DMS 273 (cell line): ENCODE measurements around the gene CDH19.
A peak's percentile ranks its signal among the peaks of the same experiment; 100 is the strongest.
"Not testable (repeated sequence)": the region's sequence is repeated elsewhere in the genome, so short reads cannot be mapped to it uniquely, and the experiment has no call there.

ENCODE experiments used
- DNase-seq: peaks from one replicate; lab custom pipeline; 2025; ENCODE audit not compliant: unreplicated experiment; lab: John Stamatoyannopoulos, UW

The CDH19 gene

DNA sequence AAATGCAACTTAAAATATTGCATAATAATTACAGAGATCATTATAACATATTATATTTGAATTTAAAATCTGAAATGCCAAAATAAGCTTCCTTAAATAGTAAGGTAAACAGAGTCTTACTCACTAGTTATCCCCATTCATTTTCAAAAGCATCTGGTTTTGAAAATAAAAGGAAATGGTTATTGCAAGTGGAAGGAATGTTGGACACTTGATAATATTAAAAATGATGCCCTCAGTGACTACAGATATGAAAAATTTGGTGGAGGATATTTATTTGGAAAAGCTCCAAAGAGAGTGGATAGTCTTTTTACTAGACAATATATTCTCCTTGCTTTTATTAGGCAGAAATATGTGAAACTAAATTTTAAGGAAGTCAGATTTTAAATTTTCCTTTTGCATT lies 39.7 kb downstream of the CDH19 start:
- DNase-seq, result no peak

DNA sequence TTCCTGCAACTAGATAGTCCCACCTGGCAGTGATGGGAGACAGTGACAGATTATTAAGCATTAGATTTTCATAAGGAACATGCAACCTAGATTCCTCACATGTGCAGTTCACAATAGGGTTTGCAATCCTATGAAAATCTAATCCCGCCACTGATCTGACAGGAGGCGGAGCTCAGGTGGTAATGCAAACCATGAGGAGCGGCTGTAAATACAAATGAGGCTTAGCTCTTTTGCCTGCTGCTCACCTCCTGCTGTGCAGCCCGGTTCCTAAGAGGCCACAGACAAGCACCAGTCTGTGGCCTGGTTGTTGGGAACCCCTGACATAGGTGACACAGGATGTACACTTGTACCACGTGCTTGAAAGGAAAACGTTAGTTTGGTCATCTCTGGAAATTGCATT lies 41.6 kb downstream of the CDH19 start:
- DNase-seq, result no peak

DNA sequence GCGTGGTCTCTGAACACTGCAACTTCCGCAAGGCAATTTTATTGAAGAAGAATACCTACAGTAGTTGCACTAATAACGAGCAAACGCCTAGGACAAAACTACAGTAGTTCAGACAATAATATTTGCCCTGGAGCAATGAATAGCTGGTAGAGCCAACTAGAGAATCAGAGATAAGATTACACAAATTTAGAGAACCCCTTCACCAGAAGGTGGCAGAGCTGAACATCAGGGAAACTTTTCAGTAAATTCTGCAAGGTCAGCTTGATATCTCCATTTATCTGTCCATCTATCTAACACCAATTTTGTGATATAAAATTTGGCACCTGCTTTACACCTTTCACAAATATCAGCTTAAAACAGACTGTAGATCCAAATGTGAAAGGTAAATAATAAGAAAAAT lies 43.8 kb downstream of the CDH19 start:
- peak; percentile 67 for DNase-seq

DNA sequence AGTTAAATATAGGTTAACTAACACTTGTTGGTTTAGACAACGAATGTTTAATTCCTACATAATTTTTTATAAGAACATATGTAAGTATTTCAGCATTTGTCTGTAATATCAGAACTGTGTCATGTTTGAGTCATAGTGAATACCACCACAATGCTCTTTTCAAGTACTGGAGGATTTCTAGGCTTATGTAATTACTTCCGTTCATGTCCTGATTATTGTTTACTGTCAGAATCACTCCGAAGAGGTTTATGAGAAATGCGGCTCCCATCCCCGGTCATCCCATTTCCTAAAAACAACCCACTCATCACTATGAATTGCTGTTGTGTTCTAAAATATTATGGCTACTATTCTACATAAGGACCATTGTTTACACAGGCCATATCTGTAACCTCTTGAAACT lies 45.1 kb downstream of the CDH19 start:
- DNase-seq, result no peak

DNA sequence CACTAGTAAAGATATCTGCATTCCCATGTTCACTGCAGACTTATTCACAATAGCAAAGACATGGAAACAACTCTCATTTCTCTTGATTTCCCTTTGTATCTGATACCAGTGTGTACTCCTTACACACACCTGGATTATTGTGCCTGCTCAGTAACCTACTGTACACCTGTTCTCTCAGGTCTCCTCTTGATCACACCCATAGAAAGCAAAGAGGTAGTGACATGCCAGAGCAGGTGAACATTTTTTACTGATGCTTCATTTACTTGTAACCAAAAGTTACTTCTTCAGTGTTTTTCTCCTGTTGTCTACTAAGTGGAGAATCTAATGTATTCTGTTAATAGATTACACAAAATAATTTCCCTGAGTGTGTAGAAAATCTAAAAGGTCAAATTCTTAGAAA lies 46.8 kb downstream of the CDH19 start:
- DNase-seq, result no peak

DNA sequence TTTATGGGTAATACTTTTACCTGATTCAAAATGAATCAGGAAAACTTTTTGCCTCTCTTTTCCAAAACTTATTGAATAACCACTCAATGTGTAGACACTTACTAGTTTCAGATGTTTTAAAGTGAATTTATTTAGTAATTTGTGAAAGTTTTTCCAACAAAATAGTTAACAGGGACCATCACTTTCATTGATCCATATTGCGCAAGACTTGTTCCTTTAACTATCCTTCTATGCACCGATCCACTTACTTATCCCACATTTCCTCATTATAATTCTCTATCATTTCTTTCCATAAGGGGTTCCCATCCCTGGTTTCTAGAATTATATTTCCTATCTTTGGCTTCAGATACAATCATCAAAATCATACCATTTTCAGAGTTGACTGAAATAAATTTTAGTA lies 48.3 kb downstream of the CDH19 start:
- DNase-seq, result no peak

DNA sequence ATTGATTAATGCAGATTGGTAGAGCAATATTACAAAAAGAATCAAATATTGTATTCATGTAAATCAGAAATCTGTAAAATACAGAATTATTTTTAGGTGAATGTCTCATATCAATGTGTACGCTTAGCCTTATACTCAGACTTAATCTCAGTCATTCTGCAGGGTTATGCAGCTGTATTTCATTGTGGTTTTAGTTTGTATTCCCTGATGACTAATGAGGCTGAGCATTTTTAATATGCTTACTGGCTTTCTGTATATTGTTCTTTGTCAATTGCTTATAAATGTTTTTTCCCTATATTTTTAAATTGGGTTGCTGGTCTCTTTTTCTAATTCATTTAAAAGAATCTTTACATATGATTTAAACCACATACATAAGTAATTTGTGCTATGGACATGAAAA lies 50.1 kb downstream of the CDH19 start:
- no peak for DNase-seq

DNA sequence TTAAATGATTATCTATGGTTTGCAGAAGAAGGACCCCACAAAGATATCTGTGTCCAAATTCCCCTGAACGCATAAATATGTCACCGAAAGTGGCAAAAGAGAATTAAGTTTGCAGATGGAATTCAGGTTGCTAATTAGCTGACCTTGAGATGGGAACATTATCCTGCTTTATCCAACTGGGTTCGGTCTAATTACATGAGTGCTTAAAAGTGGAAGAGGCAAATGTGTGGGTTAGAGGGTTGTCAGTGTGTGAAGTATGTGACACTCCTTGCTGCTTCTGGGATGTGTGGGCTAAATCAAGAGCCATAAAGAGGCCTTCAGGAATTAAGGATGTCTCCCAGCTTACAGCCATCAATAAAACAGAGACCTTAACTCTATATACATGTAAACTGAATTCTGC lies 53.5 kb downstream of the CDH19 start:
- no peak for DNase-seq

DNA sequence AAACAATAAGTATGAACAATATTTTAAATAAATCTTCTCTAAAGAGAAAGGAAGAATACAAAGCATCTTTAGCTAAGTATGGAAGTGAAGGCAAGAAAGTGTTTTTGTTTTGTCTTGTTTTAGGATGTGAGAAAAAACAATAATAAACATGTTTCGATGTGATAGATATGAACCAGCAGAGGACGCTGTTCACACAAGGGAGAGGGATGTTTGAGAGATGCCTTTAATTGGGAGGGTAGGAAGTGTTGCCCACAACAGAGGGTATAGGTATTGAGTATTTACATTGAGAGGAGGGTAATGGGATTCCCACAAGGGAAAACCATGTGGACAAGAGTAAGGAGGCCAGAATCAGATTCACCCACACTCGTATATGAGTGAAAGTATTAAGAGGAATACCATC lies 55.1 kb downstream of the CDH19 start:
- DNase-seq, result peak; percentile 5

DNA sequence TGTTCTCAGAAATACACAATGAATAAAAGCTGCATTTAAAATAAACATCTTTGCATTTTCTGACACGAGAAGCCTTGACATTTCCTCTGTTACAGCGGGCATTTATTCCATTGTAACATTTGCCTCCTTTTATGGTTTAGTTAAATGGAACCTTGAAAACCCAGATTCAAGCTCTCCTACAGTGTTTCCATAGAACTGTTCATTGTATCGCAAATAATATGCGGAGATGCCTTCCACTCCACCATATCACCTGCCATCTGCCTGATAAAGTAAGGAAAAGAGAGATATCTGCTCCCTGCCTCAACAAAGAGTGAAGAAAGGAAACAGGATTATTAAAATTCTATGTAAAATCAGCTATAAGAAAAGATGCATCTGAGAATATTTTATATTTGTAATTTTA lies 69.8 kb downstream of the CDH19 start:
- no peak for DNase-seq

DNA sequence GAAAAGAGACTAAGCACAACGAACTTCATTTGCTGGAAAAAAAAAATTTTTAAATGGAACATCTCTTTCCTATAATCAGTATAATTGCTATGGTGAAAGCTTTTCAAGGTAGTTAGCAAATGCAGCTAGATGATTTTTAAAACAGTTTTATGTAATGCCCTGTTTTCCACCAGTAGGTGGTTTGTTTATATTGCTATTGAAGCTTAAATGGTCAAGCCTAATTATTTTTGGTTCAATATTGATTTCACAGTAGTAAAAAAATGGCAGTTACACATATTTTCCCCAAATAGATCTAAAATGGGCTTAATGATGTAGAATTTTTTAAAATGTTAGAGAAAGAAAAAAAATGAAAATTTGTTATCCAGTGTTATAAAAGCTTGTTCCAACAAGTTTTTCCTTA lies 70.2 kb downstream of the CDH19 start:
- peak; percentile 1 for DNase-seq

DNA sequence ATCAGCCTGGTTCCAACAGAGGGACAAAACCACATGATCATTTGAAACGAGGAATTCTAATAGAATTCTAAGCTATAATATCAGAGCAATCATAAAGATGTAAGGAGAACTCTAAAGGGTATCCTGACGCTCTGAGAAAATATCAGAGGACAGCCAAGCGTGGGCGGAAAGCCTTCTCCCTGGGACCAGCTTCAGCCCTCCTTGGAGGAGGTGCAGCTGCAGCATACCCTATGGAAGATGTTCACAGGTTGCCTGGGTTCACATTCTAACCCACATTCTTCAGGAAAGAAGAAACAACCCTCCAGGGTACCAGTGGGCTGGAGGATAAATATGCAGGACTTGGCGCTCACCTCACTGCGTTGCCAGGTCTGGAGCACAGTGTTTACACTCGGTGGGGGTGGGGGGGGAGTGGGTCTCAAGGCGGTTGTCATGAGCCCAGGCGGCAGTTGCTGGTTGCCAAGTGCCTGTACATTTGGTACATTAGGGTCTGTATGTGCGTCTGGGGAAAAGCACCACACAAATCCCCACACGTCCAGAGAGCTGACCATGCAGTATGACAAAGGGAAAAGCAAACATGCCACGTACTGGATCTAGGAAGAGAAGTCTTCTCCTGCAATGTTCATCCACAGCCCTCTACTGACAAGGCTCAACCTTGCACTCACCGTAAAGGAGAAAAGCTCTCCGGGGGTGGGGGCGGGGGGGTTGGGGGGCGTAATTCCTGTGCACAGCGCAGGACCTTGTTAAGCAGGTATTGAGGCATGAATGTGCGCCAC lies 80.5 kb downstream of the CDH19 start:
- no peak for DNase-seq

DNA sequence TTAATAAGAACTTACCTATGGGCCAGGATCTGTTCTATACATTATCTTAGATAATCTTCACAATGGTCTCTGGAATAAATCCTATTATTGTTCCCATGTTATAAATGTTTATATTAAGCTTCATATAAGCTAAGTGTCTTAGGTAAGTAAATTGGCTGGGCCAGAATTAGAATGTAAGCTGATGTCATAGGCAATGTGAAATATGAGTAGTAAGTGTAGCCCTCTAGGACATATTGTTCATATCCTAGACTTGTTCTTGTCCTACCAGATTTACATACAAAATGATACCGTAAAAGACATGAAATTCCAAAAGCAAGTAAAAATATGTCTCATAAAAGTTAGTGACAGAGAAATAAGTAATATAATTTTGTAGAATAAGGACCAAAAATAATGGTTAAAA lies 89.9 kb downstream of the CDH19 start:
- DNase-seq, result no peak

DNA sequence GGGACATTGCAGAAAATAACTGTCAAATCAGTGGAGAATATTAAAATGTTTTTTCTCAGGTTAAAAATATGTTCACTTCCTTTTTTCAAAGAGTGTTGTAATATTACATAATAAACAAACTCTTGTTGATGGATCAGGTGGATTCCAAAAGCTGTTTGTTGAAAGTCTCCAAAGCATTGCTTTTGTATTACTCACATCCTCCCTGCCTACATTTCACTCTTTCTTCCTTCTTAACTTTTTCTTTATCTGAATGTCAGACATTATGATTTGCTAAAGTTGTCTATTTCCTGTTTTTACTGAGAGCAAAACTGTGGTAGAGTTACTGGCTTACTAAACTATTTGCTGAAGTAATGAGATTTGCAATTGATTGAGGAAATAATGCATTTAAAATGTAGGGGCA lies 92.1 kb downstream of the CDH19 start:
- no peak for DNase-seq

DNA sequence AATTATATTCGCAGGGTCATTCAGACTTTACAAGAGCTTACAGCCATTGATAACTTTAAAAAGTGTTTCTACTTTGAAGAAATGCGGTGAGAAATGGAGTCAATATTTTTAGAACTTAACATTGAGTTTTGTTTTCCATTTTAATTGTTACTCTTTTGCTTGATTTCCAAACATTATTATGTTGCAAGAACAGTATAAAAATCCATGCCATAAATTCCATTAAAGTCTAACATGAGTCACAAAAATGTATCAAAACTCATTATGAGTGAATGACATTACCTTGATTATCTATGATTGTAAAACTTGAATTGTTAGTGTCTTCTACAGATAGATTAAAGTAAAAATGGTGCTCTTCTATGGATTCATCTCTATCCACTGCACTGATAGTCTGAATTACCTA lies 92.6 kb downstream of the CDH19 start:
- DNase-seq, result no peak

DNA sequence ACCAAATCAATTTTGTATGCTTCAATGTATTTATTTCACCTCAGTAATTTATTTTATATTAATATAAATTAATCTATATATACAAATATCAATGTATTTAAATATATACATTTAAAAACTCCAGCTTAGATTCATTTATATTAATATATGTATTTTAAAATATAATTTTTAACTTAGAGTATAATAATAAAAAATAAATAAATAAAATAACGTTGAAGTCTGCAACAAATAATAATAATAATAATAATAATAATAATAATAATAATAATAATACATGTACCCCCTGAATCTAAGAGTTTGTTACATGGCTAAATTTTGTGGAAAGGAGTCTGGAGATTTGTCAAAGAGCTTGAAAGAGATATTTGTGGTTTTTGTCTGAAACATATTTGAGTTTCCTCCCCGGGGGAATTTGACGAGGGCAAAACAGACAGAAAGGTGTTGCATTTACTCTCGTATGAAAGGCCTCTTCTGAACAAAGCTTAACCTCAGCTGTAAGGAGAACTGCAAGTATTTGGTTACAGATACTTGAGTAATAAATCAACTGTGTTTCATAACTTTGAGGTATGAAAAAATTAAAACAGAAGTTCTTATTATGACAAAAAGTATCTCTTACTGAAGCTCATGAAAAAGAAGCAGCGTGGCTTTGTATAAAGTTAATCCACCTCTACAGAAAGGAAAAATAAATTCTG lies 93.4 kb downstream of the CDH19 start:
- no peak for DNase-seq

DNA sequence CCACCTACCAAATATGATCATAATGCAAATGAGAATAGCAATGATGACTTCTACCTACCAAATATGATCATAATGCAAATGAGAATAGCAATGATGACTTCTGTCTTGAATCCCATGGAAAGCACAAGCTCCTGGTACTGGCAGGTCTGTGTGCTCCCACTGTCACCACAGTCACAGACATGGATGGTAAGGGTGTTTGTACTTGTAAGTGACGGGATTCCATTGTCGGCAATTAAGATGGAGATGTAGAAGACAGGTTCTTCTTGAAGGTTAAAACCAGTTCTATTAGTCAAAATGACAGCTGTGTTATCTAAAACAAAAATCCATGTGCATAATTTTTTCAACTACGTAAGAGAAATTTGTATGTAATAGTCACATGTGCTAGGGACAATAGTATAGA lies 95.0 kb downstream of the CDH19 start:
- DNase-seq, result no peak

DNA sequence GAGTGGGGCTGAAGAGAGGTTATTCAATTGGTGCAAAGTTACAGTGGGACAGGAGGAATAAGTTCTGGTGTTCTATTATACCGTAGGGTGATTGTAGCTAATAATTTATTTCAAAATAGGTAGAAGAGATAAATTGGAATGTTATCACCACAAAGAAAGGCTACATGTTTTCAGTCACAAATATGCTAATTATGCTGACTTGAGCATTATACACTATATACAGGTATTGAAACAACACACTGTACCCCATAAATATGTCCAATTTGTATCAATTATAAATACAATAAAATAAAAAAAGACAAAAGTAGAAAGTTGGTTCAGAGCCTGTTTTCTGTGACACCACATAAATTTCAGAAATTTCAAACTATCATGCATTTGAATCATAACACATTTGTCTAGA lies 97.7 kb downstream of the CDH19 start:
- DNase-seq, result no peak

DNA sequence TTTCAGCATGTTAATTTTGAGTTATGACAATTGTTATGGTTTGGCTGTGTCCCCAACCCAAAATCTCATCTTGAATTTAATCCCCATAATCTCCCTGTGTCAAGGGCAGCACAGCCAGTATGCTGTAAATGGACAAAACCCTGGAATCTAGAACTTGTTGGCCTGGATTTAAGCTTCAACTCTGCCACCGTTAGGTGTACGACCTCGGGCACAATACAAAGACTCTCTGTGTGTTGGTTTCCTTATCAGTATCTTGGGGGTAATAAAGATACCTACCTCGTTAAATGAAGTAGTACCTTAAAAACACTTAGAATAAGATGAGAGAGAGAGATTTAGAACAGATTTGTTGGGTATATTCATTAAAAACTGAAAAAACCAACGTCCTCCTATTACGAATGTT lies 106.5 kb downstream of the CDH19 start:
- no peak for DNase-seq

DNA sequence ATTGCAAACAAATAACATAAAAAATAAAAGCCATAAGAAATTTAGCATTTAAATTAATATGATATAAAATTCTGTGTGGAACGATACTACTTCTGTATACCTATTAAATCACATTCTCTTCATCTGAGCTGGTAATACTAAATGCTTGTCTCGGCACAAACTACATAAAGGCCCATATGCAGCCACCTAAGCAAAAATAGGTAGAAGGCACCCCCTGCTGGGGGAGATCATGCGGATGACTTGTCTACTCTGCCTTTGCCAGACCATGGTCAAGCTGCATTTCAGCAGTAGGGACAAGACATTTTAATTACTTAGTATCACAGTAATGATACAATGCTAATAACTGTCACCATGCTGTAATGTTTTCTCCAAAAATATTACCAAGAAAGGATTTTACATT lies 108.0 kb downstream of the CDH19 start:
- peak; percentile 90 for DNase-seq

DNA sequence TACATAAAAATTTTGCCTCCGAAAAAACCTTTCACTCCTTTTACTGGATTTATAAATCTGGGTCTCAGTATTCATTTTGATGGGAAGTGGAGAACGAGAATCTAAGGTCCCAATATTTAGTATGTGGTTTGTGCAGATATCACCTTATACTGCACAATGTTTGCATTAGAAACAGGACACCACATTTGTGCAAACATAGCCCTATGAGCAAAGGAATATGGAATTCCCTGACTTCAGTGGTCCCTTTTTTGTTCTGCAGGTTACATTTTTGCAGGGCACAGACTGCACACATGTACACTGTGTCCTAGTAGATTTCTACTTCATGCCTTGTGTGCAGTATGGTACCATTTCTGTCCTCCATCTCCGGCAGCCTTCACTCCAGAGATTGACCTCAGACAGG lies 130.0 kb downstream of the CDH19 start:
- no peak for DNase-seq

DNA sequence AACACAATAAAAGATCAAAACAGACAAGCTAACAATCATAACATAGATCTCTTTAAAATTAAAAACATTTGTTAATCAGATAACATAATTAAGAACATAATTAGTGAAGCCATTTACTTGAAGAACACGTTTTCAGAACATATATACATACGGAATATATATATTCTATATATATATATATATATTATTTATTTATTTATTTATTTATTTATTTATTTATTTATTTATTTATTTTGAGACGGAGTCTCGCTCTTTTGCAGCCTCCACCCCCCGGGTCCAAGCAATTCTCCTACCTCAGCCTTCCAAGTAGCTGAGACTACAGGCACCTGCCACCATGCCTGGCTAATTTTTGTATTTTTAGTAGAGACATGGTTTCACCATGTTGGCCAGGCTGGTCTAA lies 137.7 kb downstream of the CDH19 start:
- DNase-seq, result not testable (repeated sequence)

DNA sequence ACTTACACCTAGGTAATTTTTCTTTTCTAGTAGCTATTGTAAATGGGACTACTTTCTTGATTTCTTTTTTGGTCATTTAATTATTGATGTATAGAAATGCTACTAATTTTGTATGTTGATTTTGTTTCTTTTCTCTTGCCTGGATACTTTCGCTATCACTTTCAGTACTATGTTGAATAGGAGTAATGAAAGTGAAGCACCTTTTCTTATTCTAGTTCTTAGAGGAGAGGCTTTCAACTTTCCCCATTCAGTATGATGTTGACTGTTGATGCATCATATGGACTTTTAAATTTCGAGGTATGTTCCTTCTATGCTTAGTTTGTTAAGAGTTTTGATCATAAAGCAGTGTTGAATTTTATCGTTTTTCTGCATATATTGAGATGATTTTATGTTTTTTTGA lies 142.5 kb downstream of the CDH19 start:
- DNase-seq, result no peak
